Fibroblast of lung (primary cell): ENCODE data around the gene FDXR.
"Not testable (repeated sequence)": the region's sequence is repeated elsewhere in the genome, so short reads cannot be mapped to it uniquely, and the experiment has no call there.

Experiments used
- CTCF ChIP-seq, 2 donors: IDR thresholded peaks in 1 of 2; conservative IDR thresholded peaks in 1 of 2; 1 replicate in 1 of 2; 2 replicates in 1 of 2; pipeline ENCODE4 v1.5.1; 2011 to 2012; ENCODE audit warnings: low read length in 2 of 2, control low read depth in 1 of 2, inconsistent platforms in 1 of 2, low read depth in 1 of 2, mild to moderate bottlenecking in 1 of 2
- EZH2 ChIP-seq: IDR thresholded peaks from 2 replicates; pipeline ENCODE4 v1.5.1; 2012; ENCODE audit warnings: low read length, control low read depth, mild to moderate bottlenecking; ENCODE audit errors: missing control alignments

GRCh38 chr17:74870028-74870427 lies 2.8 kb downstream of the FDXR start:
- not testable (repeated sequence) for TF ChIP-seq CTCF (conservative IDR thresholded peaks at IDR 0.05 in 1 of 2, IDR thresholded peaks at IDR 0.05 in 1 of 2; ENCODE audit: low read depth in 1 of 2, low read length in 2 of 2); EZH2
